Subcutaneous adipose tissue (tissue), 4 donors: ENCODE data around the gene CLCN1. TPM values are rescaled to one million over a fixed set of nuclear protein-coding genes. Genes with fewer than 3 reads are reported as not detected.

Experiments used
- CTCF ChIP-seq: fragments of 450-650 bp; IDR thresholded peaks from one replicate; pipeline ENCODE4 v1.5.1; 2016; ENCODE audit warnings: low read depth, mild to moderate bottlenecking, control low read depth, antibody characterized with exemption, moderate library complexity
- total RNA-seq, 4 donors: library from RNA; depleted of rRNA; stranded (reverse); fragments of >200 nt; gene quantifications; one replicate each; pipeline ENCODE4 v1.1.0, GENCODE V29; 2016

Gene CLCN1
- total RNA-seq, 4 donors from 2014 or later, result 0.38 TPM; not detected in 3

DNA sequence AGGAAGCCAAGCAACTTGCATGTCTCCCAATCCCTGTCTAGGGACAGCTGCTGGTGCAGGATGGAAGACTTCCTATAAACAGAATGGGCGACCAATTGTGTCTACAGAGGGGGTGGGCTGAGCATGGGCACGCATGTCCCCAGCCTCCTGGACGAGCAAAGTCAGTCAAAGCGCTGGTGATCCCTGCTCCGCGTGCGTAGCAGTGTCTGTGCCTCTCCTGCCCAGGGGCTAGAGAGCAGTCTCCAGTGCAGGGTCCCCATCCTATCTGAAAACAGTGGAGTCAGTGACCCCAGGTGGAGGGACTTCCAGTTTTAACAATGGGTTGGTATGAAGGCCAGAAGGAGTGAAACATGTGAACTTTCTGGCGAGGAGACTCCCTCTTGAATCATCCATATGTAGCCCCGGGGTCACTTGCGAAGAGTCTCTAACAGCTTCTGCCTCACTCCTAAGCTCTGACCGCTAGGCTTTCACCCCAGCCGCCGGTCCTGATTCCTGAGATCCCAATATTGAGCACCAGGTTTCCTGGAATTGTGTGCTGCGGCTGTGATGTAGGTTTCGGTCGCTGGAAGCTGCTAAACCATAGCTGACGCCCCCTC is 28.5 kb upstream of the CLCN1 start:
- TF ChIP-seq CTCF, result no peak

- TF ChIP-seq CTCF, result no peak
Measured at GRCh38 chr7:143287935-143288826, 27.7 kb upstream of the CLCN1 start, which contains the start of gene CASP2. TSS of gene CASP2 (plus strand) at chr7:143288351. CDS start at chr7:143288456, 105 bp downstream.

DNA sequence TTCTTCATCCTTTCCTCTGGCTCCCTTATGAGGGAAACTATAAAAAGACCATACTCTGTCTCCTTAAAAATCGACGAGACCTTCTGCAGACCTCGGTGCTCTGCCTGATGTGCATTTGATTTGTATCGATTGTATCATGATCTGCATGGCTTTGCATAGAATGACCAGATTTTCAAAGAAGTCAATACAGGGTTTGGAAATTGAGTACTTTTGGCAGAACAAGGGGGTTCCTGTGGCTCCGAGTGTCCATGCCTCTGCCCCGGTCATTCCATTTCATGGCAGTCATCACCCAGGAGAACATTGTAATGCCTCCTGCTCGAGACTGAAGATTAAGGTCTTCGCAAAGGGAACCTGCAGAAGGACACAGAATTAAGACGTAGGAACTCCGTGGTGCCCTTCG is 27.1 kb upstream of the CLCN1 start:
- no peak for TF ChIP-seq CTCF

GRCh38 chr7:143289421-143289820 is 26.5 kb upstream of the CLCN1 start:
- no peak for TF ChIP-seq CTCF

GRCh38 chr7:143290293-143290692 is 25.6 kb upstream of the CLCN1 start:
- no peak for TF ChIP-seq CTCF

- TF ChIP-seq CTCF, result no peak
Measured at GRCh38 chr7:143292876-143293275, 23.0 kb upstream of the CLCN1 start.

DNA sequence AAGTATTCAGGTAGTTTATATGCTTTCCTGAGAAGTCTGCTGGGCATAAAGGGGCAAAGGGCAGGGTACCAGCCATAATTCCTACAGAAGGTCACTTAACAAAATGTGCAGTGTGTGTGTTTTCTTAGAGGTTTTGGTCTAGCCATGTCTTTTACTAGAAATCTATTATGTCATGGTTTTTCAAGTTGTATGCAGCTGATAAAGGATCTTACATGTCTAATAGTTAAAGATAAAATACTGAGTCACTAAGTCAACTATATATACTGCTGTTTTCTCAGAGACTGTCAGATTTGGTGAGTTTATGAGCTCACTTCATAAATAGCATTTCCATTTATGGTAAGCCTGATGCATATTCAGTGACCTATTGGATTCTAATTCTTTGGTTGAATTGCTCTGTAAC is 20.0 kb upstream of the CLCN1 start:
- no peak for TF ChIP-seq CTCF
